Measurements from ENCODE around the gene MED22. TPM values are rescaled to one million over a fixed set of nuclear protein-coding genes. Genes with fewer than 3 reads are reported as not detected.
"Not testable (repeated sequence)": the region's sequence is repeated elsewhere in the genome, so short reads cannot be mapped to it uniquely, and the experiment has no call there.

Gene MED22
- polyA plus RNA-seq, 1 donor from 2014 or later, result 26.7 TPM

GRCh38 chr9:133304158-133304470, 43.8 kb downstream of the MED22 start:
- no peak overlapping the region for H3K4me3 Mint-ChIP-seq

GRCh38 chr9:133303266-133304157, 44.4 kb downstream of the MED22 start:
- Mint-ChIP-seq H3K27me3 (peaks cover 13% of the 10 kb centered on the region), H3K4me3 (no peak overlapping the region), H3K4me1 (no peaks in the 10 kb centered on the region), H3K27ac (no peak overlapping the region), H3K9me3 (no peaks in the 10 kb centered on the region), H3K36me3 (no peaks in the 10 kb centered on the region)

More at GRCh38 chr9:133304158-133304470, 43.8 kb downstream of the MED22 start:
- H3K27ac Mint-ChIP-seq, result no peak overlapping the region
- H3K27me3 Mint-ChIP-seq, result peaks cover 13% of the 10 kb centered on the region
- no peaks in the 10 kb centered on the region for H3K4me1 Mint-ChIP-seq
- no peaks in the 10 kb centered on the region for H3K36me3 Mint-ChIP-seq
- H3K9me3 Mint-ChIP-seq, result no peaks in the 10 kb centered on the region

GRCh38 chr9:133301253-133302230, 46.4 kb downstream of the MED22 start:
- H3K27me3 Mint-ChIP-seq, result peaks cover 7% of the 10 kb centered on the region
- H3K36me3 Mint-ChIP-seq, result no peaks in the 10 kb centered on the region
- no peaks in the 10 kb centered on the region for H3K9me3 Mint-ChIP-seq
- no peak overlapping the region for H3K27ac Mint-ChIP-seq
- H3K4me1 Mint-ChIP-seq, result no peaks in the 10 kb centered on the region
- no peak overlapping the region for H3K4me3 Mint-ChIP-seq

GRCh38 chr9:133299996-133300395, 47.9 kb downstream of the MED22 start:
- H3K9me3 Mint-ChIP-seq, H3K4me3 Mint-ChIP-seq, H3K27me3 Mint-ChIP-seq, H3K4me1 Mint-ChIP-seq, H3K27ac Mint-ChIP-seq, H3K36me3 Mint-ChIP-seq: not testable (repeated sequence)

GRCh38 chr9:133294257-133294656, 53.7 kb downstream of the MED22 start:
- Mint-ChIP-seq H3K36me3 (no peaks in the 10 kb centered on the region), H3K27me3 (peaks cover 19% of the 10 kb centered on the region), H3K27ac (no peak overlapping the region), H3K4me1 (no peaks in the 10 kb centered on the region), H3K4me3 (no peak overlapping the region), H3K9me3 (peaks cover 9 to 30% (median 27%) of the 10 kb centered on the region in 3 donors)

GRCh38 chr9:133290751-133291302, 57.1 kb downstream of the MED22 start:
- peaks cover 10 to 38% (median 32%) of the 10 kb centered on the region in 3 donors for H3K9me3 Mint-ChIP-seq
- no peak overlapping the region for H3K27ac Mint-ChIP-seq
- H3K4me3 Mint-ChIP-seq, result peak overlapping the region in 1 of 4 donors; percentile 37
- H3K36me3 Mint-ChIP-seq, result no peaks in the 10 kb centered on the region
- peaks cover 18% of the 10 kb centered on the region for H3K27me3 Mint-ChIP-seq
- H3K4me1 Mint-ChIP-seq, result no peaks in the 10 kb centered on the region

Other genes with a start within 250 kb of the MED22 start
- 16.9 TPM for gene RALGDS, start 226.9 kb downstream of the MED22 start, polyA plus RNA-seq
- gene GBGT1, start 184.2 kb downstream of the MED22 start, polyA plus RNA-seq, result 1.7 TPM
- gene OBP2B, start 138.9 kb downstream of the MED22 start, polyA plus RNA-seq, result not detected
- not detected for gene ABO, start 72.9 kb downstream of the MED22 start, polyA plus RNA-seq
- gene SURF6, start 11.9 kb downstream of the MED22 start, polyA plus RNA-seq, result 13.4 TPM
- gene RPL7A, start 87 bp upstream of the MED22 start, polyA plus RNA-seq, result 1,229 TPM
- gene SURF1, start 8.4 kb upstream of the MED22 start, polyA plus RNA-seq, result 114 TPM
- 34.7 TPM for gene SURF2, start 8.4 kb upstream of the MED22 start, polyA plus RNA-seq
- gene SURF4, start 27.9 kb upstream of the MED22 start, polyA plus RNA-seq, result 72.6 TPM
- 0.16 TPM for gene STKLD1, start 28.2 kb upstream of the MED22 start, polyA plus RNA-seq
- gene REXO4, start 69.9 kb upstream of the MED22 start, polyA plus RNA-seq, result 31.6 TPM
- 0.35 TPM for gene ADAMTS13, start 74.2 kb upstream of the MED22 start, polyA plus RNA-seq
- 15.9 TPM for gene CACFD1, start 111.8 kb upstream of the MED22 start, polyA plus RNA-seq
- 65.2 TPM for gene SLC2A6, start 131.0 kb upstream of the MED22 start, polyA plus RNA-seq
- gene MYMK, start 176.8 kb upstream of the MED22 start, polyA plus RNA-seq, result not detected
- not detected for gene ADAMTSL2, start 186.6 kb upstream of the MED22 start, polyA plus RNA-seq